HepG2 (cell line): ENCODE results near the gene TMEM95. TPM values are rescaled to one million over a fixed set of nuclear protein-coding genes. Genes with fewer than 3 reads are reported as not detected.

Experiments used
- ATAC-seq: fragments of 200-7000 bp; cut with Tn5 transposase; 3 replicates; pipeline ENCODE4 v1.9.1; 2020; ENCODE audit warnings: mild to moderate bottlenecking, moderate library complexity
- BruUV-seq: library from RNA; stranded (reverse); fragments of 400-500 nt; replicated peaks from 2 replicates; lab custom pipeline; 2021; lab: Mats Ljungman, UMichigan
- CTCF ChIA-PET: fragments of 300-600 bp; formaldehyde crosslinking; extraction: SDS; loops from one replicate; lab custom pipeline; 2021; ENCODE audit warnings: low total read pairs, inconsistent platforms, low intra/inter-chr PET ratio; lab: Yijun Ruan, JAX
- POLR2A ChIA-PET: fragments of 350-600 bp; sonication (Branson Sonifier 250); formaldehyde crosslinking; loops from one replicate; lab custom pipeline; 2020; ENCODE audit warnings: antibody characterized with exemption, inconsistent platforms; lab: Yijun Ruan, JAX
- DNase-seq: peaks from one replicate; pipeline ENCODE4 v3.0.0-alpha.2; 2015; ENCODE audit warnings: low spot score
- FAIRE-seq: peaks from 3 replicates; lab custom pipeline; 2011; peaks lifted over from hg19 to GRCh38; lab: Jason Lieb, UNC
- H2AFZ ChIP-seq: one replicate; pipeline ENCODE4 v1.6.1; 2011; ENCODE audit warnings: low read length, inconsistent platforms
- H3K27ac ChIP-seq: fragments of 300-600 bp; 3 replicates; pipeline ENCODE4 v1.8.0; 2011; ENCODE audit warnings: mixed run types, mild to moderate bottlenecking, mixed read lengths, low read length, inconsistent platforms; ENCODE audit not compliant: insufficient read depth; ENCODE audit errors: extremely low read length
- H3K27me3 ChIP-seq, 2 experiments: fragments of 200-600 bp in 1 of 2; 2 replicates in 1 of 2; 3 replicates in 1 of 2; pipeline versions ENCODE4 v1.6.0 to v1.8.0; 2011; ENCODE audit warnings: low read length in 2 of 2, mild to moderate bottlenecking in 2 of 2, moderate library complexity in 2 of 2, inconsistent platforms in 1 of 2; ENCODE audit not compliant: insufficient read depth in 2 of 2, control insufficient read depth in 1 of 2
- H3K36me3 ChIP-seq, 2 experiments: fragments of 200-600 bp in 1 of 2; replicated peaks in 1 of 2; 2 replicates in 1 of 2; 3 replicates in 1 of 2; pipeline versions ENCODE4 v1.5.1 to v1.8.0; 2011; ENCODE audit warnings: low read length in 2 of 2, inconsistent platforms in 1 of 2; ENCODE audit not compliant: insufficient read depth in 2 of 2, control insufficient read depth in 1 of 2
- H3K4me1 ChIP-seq: 2 replicates; pipeline ENCODE4 v1.5.1; 2012; ENCODE audit warnings: low read length, inconsistent platforms; ENCODE audit not compliant: insufficient read depth
- H3K4me2 ChIP-seq: 2 replicates; pipeline ENCODE4 v1.6.0; 2011; ENCODE audit warnings: low read depth, low read length, inconsistent platforms
- H3K4me3 ChIP-seq, 3 experiments: fragments of 200-600 bp in 1 of 3; sonication (generic), shearing (Covaris generic) in 1 of 3; replicated peaks in 1 of 3; 2 replicates each; pipeline ENCODE4 v1.5.1; 2011 to 2016; ENCODE audit warnings: low read length in 3 of 3, inconsistent platforms in 2 of 3, low read depth in 2 of 3, mild to moderate bottlenecking in 2 of 3, control low read depth in 1 of 3, mixed read lengths in 1 of 3; ENCODE audit not compliant: insufficient read depth in 1 of 3
- H3K79me2 ChIP-seq: one replicate; pipeline ENCODE4 v1.6.1; 2011; ENCODE audit warnings: low read length, inconsistent platforms; ENCODE audit not compliant: insufficient read depth
- H3K9ac ChIP-seq: 2 replicates; pipeline ENCODE4 v1.6.0; 2011; ENCODE audit warnings: mild to moderate bottlenecking, low read depth, low read length, inconsistent platforms; ENCODE audit not compliant: insufficient read depth
- H3K9me3 ChIP-seq: 2 replicates; pipeline ENCODE4 v1.5.1; 2012; ENCODE audit warnings: mild to moderate bottlenecking, low read length
- H4K20me1 ChIP-seq: 2 replicates; pipeline ENCODE4 v1.6.0; 2011; ENCODE audit warnings: inconsistent platforms, mild to moderate bottlenecking, low read length, moderate library complexity; ENCODE audit not compliant: insufficient read depth
- GZF1 ChIP-seq: sonication (generic); formaldehyde crosslinking; IDR thresholded peaks from 2 replicates; pipeline ENCODE4 v1.5.1; 2020; ENCODE audit warnings: mild to moderate bottlenecking, missing genetic modification reagents
- HNF4G ChIP-seq, 2 experiments: sonication (generic) in 1 of 2; formaldehyde crosslinking in 1 of 2; IDR thresholded peaks; 2 replicates each; pipeline versions ENCODE4 v1.4.0 to v1.6.1; 2011 to 2020; ENCODE audit warnings: borderline replicate concordance in 2 of 2, low read depth in 2 of 2, mild to moderate bottlenecking in 2 of 2, low read length in 1 of 2, missing genetic modification reagents in 1 of 2, moderate library complexity in 1 of 2
- KAT8 ChIP-seq: IDR thresholded peaks from 2 replicates; pipeline ENCODE4 v1.6.1; 2016; ENCODE audit warnings: missing genetic modification reagents, missing compliant biosample characterization
- MEIS1 ChIP-seq: sonication (generic); formaldehyde crosslinking; IDR thresholded peaks from 2 replicates; pipeline ENCODE4 v1.9.0; 2021; ENCODE audit warnings: mild to moderate bottlenecking, missing genetic modification reagents, moderate library complexity, borderline replicate concordance
- MXD4 ChIP-seq: IDR thresholded peaks from 2 replicates; pipeline ENCODE4 v1.6.1; 2016; ENCODE audit warnings: mild to moderate bottlenecking, missing biosample characterization, missing genetic modification reagents
- POLR2A ChIP-seq, 2 experiments: IDR thresholded peaks; 2 replicates each; pipeline ENCODE4 v1.6.1; 2011; ENCODE audit warnings: low read depth in 2 of 2, low read length in 2 of 2, mild to moderate bottlenecking in 1 of 2, moderate library complexity in 1 of 2; ENCODE audit not compliant: insufficient read depth in 1 of 2
- TBX3 ChIP-seq: fragments of 450-650 bp; IDR thresholded peaks from 2 replicates; pipeline ENCODE4 v1.6.1; 2017; ENCODE audit warnings: antibody characterized with exemption, mild to moderate bottlenecking, inconsistent platforms, borderline replicate concordance
- ZNF121 ChIP-seq: sonication (generic); formaldehyde crosslinking; IDR thresholded peaks from 2 replicates; pipeline ENCODE4 v1.5.0; 2020; ENCODE audit warnings: mild to moderate bottlenecking, missing genetic modification reagents
- ZNF263 ChIP-seq: sonication (generic); formaldehyde crosslinking; IDR thresholded peaks from 2 replicates; pipeline ENCODE4 v1.4.0; 2020; ENCODE audit warnings: missing genetic modification reagents
- ZNF430 ChIP-seq: sonication (generic); formaldehyde crosslinking; IDR thresholded peaks from 2 replicates; pipeline ENCODE4 v1.9.0; 2021; ENCODE audit warnings: mild to moderate bottlenecking, missing genetic modification reagents
- ZNF569 ChIP-seq: sonication (generic); formaldehyde crosslinking; IDR thresholded peaks from 2 replicates; pipeline ENCODE4 v1.5.0; 2020; ENCODE audit warnings: mild to moderate bottlenecking, missing genetic modification reagents, moderate library complexity, borderline replicate concordance
- WGBS: methylation state at CpG from one replicate; pipeline ENCODE4 v1.1.6; 2017; ENCODE audit warnings: low lambda C conversion rate; 5-methylcytosine and 5-hydroxymethylcytosine counted together
- in situ Hi-C: cut with HindIII; loops from 2 replicates; pipeline ENCODE4 v1.10.0; 2017; ENCODE audit warnings: low pct_unique_long_range_greater_than_20kb; ENCODE audit not compliant: extremely low pct_ligation_motif_present
- intact Hi-C: fragments of 100-400 bp; cut with micrococcal nuclease; formaldehyde crosslinking; loops from one replicate; pipeline ENCODE4 v1.10.0; 2022; ENCODE audit not compliant: unreplicated experiment
- polyA plus RNA-seq, 8 experiments: library from polyadenylated mRNA; depleted of rRNA in 3 of 8; stranded (reverse) in 7 of 8; unstranded in 1 of 8; fragments of >200 nt; fragmentation: Illumina TruSeq in 4 of 8; extraction: Trizol in 4 of 8; gene quantifications; 2 replicates each; pipeline versions ENCODE4 v1.2.1 to v1.2.3, GENCODE V29; 2011 to 2016; ENCODE audit warnings: low read depth in 4 of 8, missing spikeins in 1 of 8, mixed read lengths in 1 of 8; ENCODE audit not compliant: insufficient read depth in 1 of 8
- total RNA-seq, 5 experiments: library from RNA; depleted of rRNA; stranded (reverse); fragments of >200 nt; fragmentation: Illumina TruSeq; extraction: Trizol; gene quantifications; 2 replicates each; pipeline ENCODE4 v1.2.3, GENCODE V29; 2016; ENCODE audit warnings: low read depth in 1 of 5
- TF ChIP-seq, protein P1 (sequence below): sonication (generic); formaldehyde crosslinking; IDR thresholded peaks from 2 replicates; pipeline ENCODE4 v1.5.0; 2020; ENCODE audit warnings: missing genetic modification reagents
- TF ChIP-seq, protein P2 (sequence below), 2 experiments: IDR thresholded peaks; 2 replicates each; pipeline ENCODE4 v1.6.1; 2011 to 2012; ENCODE audit warnings: low read length in 2 of 2, borderline replicate concordance in 1 of 2, low read depth in 1 of 2, mild to moderate bottlenecking in 1 of 2, moderate library complexity in 1 of 2

The TMEM95 gene
- total and polyA plus RNA-seq, 2 of the 13 experiments (the other 11 are each of a cell fraction or from before 2014, with no cell fraction given), result not detected

DNA sequence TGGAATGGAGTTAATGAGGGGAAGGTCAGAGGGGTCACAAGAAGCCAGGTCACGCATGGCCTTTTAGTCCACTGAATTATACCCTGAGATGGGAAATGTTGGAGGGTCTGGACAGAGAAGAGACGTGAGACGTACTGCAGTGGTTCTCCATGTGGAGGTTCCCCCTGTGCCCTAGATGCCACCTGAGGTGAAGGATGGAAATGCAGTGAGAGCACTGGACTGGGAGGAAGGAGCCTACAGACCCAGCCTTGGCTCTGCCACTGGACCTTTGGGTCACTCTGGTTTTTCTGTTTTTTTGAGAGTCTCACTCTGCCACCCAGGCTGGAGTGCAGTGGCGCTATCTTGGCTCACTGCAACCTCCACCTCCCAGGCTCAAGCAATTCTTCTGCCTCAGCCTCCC is 41.2 kb downstream of the TMEM95 start (continued):
- TF ChIP-seq MEIS1 (CRISPR knock-in tag) (no peak), ZNF430 (CRISPR knock-in tag) (no peak), ZNF569 (no peak), ZNF263 (CRISPR knock-in tag) (peak; percentile 45; the same call in 1 of the 2 replicates), HNF4G (IDR thresholded peaks at IDR 0.05; ENCODE audit: borderline replicate concordance, low read depth, low read length) (no peak), HNF4G (CRISPR knock-in tag; IDR thresholded peaks at IDR 0.05; ENCODE audit: borderline replicate concordance, low read depth) (no peak)
- TF ChIP-seq, all 625 proteins: peak for 2

DNA sequence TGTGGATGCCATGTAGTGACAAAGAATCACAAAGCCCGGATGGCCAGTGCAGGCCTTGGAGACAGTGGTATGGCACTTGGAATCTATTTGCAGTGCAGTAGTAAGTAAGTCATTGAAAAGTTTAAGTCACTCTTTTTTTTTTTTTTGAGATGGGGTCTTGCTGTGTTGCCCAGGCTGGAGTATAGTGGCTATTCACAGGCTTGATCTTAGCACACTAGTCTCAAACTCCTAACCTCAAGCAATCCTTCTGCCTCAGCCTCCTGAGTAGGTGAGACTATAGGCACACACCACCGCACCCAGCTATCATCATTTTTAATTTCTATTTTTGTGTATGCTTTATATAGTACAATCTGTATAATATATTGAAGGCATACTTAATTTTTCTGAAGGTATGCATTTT is 43.7 kb downstream of the TMEM95 start:
- POLR2A ChIA-PET, result interaction anchor here (0.6 to 1.5 kb wide), 3 partner anchors 36 to 162 kb away, joined by 3 to 4 read pairs (median 3); partner anchors contain the start of gene POLR2A
- in situ Hi-C loops, result no loop called here
- DNase-seq, result no peak

More for the DNA sequence above, 43.7 kb downstream of the TMEM95 start:
- Histone ChIP-seq H3K4me1 (peaks cover 17% of the 10 kb centered on the region), H3K4me3 (no peak overlapping the region), H3K4me2 (no peak overlapping the region), H4K20me1 (no peaks in the 10 kb centered on the region), H2AFZ (no peak overlapping the region), H3K36me3 (no peaks in the 10 kb centered on the region), H3K27ac (no peak overlapping the region), H3K9ac (no peak overlapping the region), H3K79me2 (peaks cover 4% of the 10 kb centered on the region), H3K27me3 (no peaks in the 10 kb centered on the region; a peak in 2 of 5 replicates), H3K9me3 (no peaks in the 10 kb centered on the region)
- FAIRE-seq (no peak), ATAC-seq (no peak)
- no TSS peak for BruUV-seq
- CTCF ChIA-PET, result no interaction called here
- TF ChIP-seq MXD4 (CRISPR knock-in tag), result no peak
- TF ChIP-seq KAT8 (CRISPR knock-in tag), result no peak
- TF ChIP-seq POLR2A (IDR thresholded peaks at IDR 0.05; ENCODE audit: insufficient read depth in 1 of 2, low read depth in 2 of 2, low read length in 2 of 2), result 0 out of 4 replicates have a peak, but pooled peaks of 1 of the 2 experiments have one; percentile 21
- TF ChIP-seq GZF1 (CRISPR knock-in tag), result no peak
- no peak for TF ChIP-seq TBX3
- peak; percentile 90 for TF ChIP-seq ZNF121 (CRISPR knock-in tag)
- TF ChIP-seq, protein P1, sequence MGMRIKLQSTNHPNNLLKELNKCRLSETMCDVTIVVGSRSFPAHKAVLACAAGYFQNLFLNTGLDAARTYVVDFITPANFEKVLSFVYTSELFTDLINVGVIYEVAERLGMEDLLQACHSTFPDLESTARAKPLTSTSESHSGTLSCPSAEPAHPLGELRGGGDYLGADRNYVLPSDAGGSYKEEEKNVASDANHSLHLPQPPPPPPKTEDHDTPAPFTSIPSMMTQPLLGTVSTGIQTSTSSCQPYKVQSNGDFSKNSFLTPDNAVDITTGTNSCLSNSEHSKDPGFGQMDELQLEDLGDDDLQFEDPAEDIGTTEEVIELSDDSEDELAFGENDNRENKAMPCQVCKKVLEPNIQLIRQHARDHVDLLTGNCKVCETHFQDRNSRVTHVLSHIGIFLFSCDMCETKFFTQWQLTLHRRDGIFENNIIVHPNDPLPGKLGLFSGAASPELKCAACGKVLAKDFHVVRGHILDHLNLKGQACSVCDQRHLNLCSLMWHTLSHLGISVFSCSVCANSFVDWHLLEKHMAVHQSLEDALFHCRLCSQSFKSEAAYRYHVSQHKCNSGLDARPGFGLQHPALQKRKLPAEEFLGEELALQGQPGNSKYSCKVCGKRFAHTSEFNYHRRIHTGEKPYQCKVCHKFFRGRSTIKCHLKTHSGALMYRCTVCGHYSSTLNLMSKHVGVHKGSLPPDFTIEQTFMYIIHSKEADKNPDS, result no peak
- TF ChIP-seq, protein P2, sequence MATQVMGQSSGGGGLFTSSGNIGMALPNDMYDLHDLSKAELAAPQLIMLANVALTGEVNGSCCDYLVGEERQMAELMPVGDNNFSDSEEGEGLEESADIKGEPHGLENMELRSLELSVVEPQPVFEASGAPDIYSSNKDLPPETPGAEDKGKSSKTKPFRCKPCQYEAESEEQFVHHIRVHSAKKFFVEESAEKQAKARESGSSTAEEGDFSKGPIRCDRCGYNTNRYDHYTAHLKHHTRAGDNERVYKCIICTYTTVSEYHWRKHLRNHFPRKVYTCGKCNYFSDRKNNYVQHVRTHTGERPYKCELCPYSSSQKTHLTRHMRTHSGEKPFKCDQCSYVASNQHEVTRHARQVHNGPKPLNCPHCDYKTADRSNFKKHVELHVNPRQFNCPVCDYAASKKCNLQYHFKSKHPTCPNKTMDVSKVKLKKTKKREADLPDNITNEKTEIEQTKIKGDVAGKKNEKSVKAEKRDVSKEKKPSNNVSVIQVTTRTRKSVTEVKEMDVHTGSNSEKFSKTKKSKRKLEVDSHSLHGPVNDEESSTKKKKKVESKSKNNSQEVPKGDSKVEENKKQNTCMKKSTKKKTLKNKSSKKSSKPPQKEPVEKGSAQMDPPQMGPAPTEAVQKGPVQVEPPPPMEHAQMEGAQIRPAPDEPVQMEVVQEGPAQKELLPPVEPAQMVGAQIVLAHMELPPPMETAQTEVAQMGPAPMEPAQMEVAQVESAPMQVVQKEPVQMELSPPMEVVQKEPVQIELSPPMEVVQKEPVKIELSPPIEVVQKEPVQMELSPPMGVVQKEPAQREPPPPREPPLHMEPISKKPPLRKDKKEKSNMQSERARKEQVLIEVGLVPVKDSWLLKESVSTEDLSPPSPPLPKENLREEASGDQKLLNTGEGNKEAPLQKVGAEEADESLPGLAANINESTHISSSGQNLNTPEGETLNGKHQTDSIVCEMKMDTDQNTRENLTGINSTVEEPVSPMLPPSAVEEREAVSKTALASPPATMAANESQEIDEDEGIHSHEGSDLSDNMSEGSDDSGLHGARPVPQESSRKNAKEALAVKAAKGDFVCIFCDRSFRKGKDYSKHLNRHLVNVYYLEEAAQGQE (IDR thresholded peaks at IDR 0.05; ENCODE audit: borderline replicate concordance in 1 of 2, low read depth in 1 of 2, low read length in 2 of 2), result no peak
- intact Hi-C loops, result no loop called here
- 85% methylated on average over 2 of the region's 2 CpGs for WGBS
